Cardiac fibroblast (primary cell): Measurements from ENCODE around the gene ADGRL3.
A peak's percentile ranks its signal among the peaks of the same experiment; 100 is the strongest.
"Not testable (repeated sequence)": the region's sequence is repeated elsewhere in the genome, so short reads cannot be mapped to it uniquely, and the experiment has no call there.

ENCODE experiments used
- DNase-seq, 2 donors: peaks; one replicate each; pipeline versions ENCODE4 v3.0.0 to v3.0.0-alpha.2; 2010; ENCODE audit warnings: low read depth in 2 of 2
- H3K4me3 ChIP-seq, 2 donors: replicated peaks in 1 of 2; 1 replicate in 1 of 2; 2 replicates in 1 of 2; pipeline ENCODE4 v1.5.1; 2011; ENCODE audit warnings: low read depth in 2 of 2, low read length in 2 of 2, mild to moderate bottlenecking in 2 of 2, moderate library complexity in 1 of 2
- CTCF ChIP-seq: IDR thresholded peaks from one replicate; pipeline ENCODE4 v1.5.1; 2011; ENCODE audit warnings: low read depth, mild to moderate bottlenecking, low read length, inconsistent platforms

Gene ADGRL3

DNA sequence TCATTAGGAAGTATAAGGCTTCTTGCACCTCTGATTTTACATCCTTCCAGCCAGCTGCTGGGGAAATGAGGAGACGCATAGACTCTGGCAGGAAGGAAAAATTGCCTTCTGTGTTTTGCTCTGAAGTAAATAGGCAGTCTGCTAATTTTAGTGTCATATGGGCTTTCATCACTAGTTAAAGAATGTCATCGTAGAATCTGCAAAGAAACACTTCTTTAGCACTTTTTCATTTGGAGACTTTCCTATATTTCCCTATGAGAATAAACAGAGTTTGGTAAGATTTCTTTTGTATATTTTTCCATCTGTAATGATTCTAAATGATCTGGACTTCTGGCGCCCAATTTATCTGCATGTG is 3.3 kb downstream of the ADGRL3 start:
- H3K4me3 ChIP-seq: peak overlapping the region; percentile 64 to 73
- DNase-seq: no peak
- TF ChIP-seq CTCF: no peak

- TF ChIP-seq CTCF: no peak
- H3K4me3 ChIP-seq: no peak overlapping the region
- DNase-seq: peak; percentile 19 to 86
Measured at GRCh38 chr4:61204353-61205060, 4.4 kb downstream of the ADGRL3 start.

DNA sequence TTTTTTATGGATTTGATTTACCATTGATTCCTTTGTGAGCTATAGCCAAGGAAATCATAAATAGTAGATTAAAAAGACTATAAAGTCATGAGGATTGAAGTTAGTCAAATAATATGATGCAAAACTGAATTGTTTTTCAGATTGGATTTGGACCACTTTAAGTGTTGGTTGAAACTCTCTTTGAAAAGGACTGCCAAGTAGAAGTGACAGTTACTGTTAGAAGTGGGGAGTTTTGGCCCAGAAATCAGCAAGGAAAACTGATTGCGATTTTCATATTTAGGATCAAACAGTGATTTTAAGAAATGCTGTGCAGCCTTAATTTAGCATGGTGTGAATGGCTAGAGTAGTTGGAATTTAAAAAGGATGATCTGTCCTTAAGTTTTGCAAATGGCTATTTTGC is 4.9 kb downstream of the ADGRL3 start:
- TF ChIP-seq CTCF: no peak

DNA sequence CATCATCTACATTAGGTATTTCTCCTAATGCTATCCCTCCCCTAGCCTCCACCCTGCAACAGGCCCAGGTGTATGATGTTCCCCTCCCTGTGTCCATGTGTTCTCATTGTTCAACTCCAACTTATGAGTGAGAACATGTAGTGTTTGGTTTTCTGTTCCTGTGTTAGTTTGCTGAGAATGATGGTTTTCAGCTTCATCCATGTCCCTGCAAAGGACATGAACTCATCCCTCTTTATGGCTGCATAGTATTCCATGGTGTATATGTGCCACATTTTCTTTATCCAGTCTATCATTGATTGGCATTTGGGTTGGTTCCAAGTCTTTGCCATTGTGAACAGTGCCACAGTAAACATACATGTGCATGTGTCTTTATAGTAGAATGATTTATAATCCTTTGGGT is 7.0 kb downstream of the ADGRL3 start:
- not testable (repeated sequence) for H3K4me3 ChIP-seq, DNase-seq

More for the DNA sequence above, 4.9 kb downstream of the ADGRL3 start:
- no peak overlapping the region for H3K4me3 ChIP-seq
- DNase-seq: no peak

GRCh38 chr4:61210186-61210939 is 10.2 kb downstream of the ADGRL3 start:
- no peak overlapping the region for H3K4me3 ChIP-seq
- DNase-seq: peak in 1 of 2 donors; percentile 19
- TF ChIP-seq CTCF: no peak

DNA sequence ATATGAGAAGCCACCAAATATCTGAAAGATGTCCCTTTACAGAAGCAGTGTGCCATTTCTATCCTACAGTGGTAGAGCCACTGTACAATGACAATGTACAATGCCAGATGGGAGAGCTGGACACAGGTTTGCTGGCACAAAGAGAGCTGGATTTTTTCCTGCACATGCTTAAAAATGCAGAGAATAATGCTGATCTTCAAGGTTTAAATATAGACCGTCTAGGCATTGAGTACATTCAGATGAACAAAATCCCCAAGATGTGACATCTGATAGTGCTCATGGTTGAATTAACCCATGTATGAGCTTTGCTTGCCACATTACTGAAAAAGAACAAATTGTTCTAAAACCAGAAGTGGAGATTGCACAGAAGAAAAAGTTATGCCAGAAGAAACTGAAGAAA is 11.7 kb downstream of the ADGRL3 start:
- H3K4me3 ChIP-seq: no peak overlapping the region
- no peak for DNase-seq
- no peak for TF ChIP-seq CTCF

DNA sequence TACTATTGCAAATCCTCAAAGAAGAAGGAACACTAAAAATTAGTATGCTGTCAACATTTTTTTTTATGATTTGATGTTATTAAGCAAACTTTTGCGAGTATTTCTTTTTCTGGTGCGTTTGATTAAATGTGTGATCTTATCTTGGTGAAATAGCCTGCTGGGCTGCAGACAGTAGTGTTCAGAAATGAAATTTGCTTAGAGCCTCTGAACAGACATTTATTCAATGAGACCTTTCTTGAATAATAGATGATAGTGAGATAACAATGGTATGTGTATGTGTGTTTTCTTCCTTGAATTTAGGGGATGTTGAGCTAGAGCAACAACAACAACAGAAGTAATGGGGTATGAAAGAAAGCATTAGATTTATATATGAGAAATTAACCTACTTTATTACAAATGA is 12.7 kb downstream of the ADGRL3 start:
- no peak for TF ChIP-seq CTCF
- H3K4me3 ChIP-seq: no peak overlapping the region
- no peak for DNase-seq
